Adrenal gland (tissue), 5 donors: Measurements from ENCODE around the gene THSD7A.

Experiments used
- CTCF ChIP-seq, 6 experiments: fragments of 450-650 bp in 4 of 6; fragments of 200-600 bp in 2 of 6; sonication (generic) in 1 of 6; IDR thresholded peaks; 1 replicate in 5 of 6; 2 replicates in 1 of 6; pipeline versions ENCODE4 v1.5.1 to v1.8.0; 2016 to 2021; ENCODE audit warnings: antibody characterized with exemption in 6 of 6, mild to moderate bottlenecking in 2 of 6, moderate library complexity in 1 of 6
- POLR2A ChIP-seq, 2 donors: fragments of 450-650 bp; IDR thresholded peaks; one replicate each; pipeline ENCODE4 v1.6.1; 2017; ENCODE audit warnings: antibody characterized with exemption in 2 of 2, mild to moderate bottlenecking in 2 of 2, moderate library complexity in 1 of 2
- donor health status: DM: no; HTN: no; CAD: no.

DNA sequence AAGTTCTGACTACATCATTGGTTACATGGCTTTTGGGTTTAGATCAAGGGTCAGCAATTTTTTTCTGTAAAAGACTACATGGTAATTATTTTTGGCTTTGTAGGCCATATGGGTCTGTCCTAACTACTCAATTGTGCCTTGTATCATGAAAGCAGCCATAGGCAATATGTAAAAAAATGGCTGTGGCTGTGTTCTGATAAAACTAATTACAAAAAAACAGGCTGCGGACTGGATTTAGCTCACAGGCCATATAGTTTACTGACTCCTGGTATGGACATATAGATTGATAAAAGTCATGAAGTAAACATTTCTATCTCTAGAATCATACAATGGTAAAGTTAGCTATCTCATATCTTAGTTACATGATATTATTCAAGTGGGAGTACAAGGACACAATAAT is 375.4 kb downstream of the THSD7A start:
- TF ChIP-seq CTCF (IDR thresholded peaks at IDR 0.05) (no peak), POLR2A (IDR thresholded peaks at IDR 0.05) (no peak)
